Liver (tissue), 3 donors: ENCODE data around the gene VPS37D.

ENCODE experiments used
- ATF3 ChIP-seq: IDR thresholded peaks from 2 replicates; pipeline ENCODE4 v1.6.1; 2016; ENCODE audit warnings: antibody characterized with exemption
- CTCF ChIP-seq: fragments of 150-350 bp; IDR thresholded peaks from 2 replicates; pipeline ENCODE4 v1.5.1; 2017; ENCODE audit warnings: improper control_type of control experiment, low read depth, low read length; ENCODE audit not compliant: missing input control
- MAX ChIP-seq: IDR thresholded peaks from 2 replicates; pipeline ENCODE4 v1.6.1; 2016; ENCODE audit warnings: antibody characterized with exemption
- donor health status: healthy.
- donor health status: healthy.

- TF ChIP-seq MAX (no peak), CTCF (no peak), ATF3 (no peak)
Observed at GRCh38 chr7:73682745-73683055, 15.1 kb downstream of the VPS37D start.
